Measurements from ENCODE around the gene ITGB6. TPM values are rescaled to one million over a fixed set of nuclear protein-coding genes. Genes with fewer than 3 reads are reported as not detected.

Gene ITGB6
- polyA plus RNA-seq, 2 of the 4 experiments (the other 2 are of a cell fraction) = 4.2 to 5.0 TPM

DNA sequence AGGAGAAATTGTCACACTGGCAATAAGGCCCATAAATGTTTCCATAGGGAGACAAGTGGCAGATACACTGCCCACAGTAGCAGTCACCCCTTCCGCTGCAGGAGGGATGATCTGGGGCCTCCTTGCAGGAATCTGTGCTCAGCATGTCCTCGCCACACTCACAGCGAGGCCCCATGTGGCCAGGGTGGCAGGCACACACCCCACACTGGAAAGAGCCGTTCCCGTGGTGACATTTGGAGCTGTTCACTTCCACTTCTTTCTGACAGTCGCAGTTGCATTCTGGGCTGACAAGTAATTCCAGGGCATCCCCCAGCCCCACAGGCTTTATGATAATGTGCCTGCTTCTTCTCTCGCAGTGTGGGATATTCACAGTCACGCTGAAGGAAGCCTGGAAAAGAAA is 62.6 kb downstream of the ITGB6 start:
- POLR2A ChIA-PET = no interaction called here
- Histone ChIP-seq H3K4me1 (peaks cover 23% of the 10 kb centered on the region), H3K9me3 (no peaks in the 10 kb centered on the region), H3K4me2 (no peak overlapping the region), H3K4me3 (no peak overlapping the region), H3K27ac (no peak overlapping the region)
- no peak for DNase-seq (ENCODE audit: low read depth in 1 of 2, low spot score in 1 of 2)
- ATAC-seq = no peak
- CTCF ChIA-PET = interaction anchor here (0.6 to 1.1 kb wide), 2 partner anchors 36 to 1268 kb away, joined by 3 to 4 read pairs; no protein-coding TSS in a partner anchor
- 91% methylated on average over 8 of the region's 8 CpGs for WGBS (ENCODE audit: missing lambda C conversion rate)
- TF ChIP-seq FOSB (CRISPR knock-in tag; IDR thresholded peaks at IDR 0.05) (no peak), JUN (IDR thresholded peaks at IDR 0.05) (no peak)
- no peak for FAIRE-seq

- ATAC-seq = no peak
- no peaks in the 10 kb centered on the region for H3K4me1 ChIP-seq
- POLR2A ChIA-PET = no interaction called here
- WGBS (ENCODE audit: missing lambda C conversion rate) = 68% methylated on average over 3 of the region's 3 CpGs
- DNase-seq (ENCODE audit: low read depth in 1 of 2, low spot score in 1 of 2) = no peak
- H3K9me3 ChIP-seq = no peaks in the 10 kb centered on the region
- no peak for FAIRE-seq
- no peak overlapping the region for H3K4me3 ChIP-seq
- CTCF ChIA-PET = no interaction called here
- no peak overlapping the region for H3K27ac ChIP-seq
- TF ChIP-seq EP300 (IDR thresholded peaks at IDR 0.05) (no peak), POLR2AphosphoS2 (conservative IDR thresholded peaks at IDR 0.05; ENCODE audit: low read length) (no peak), POLR2A (IDR thresholded peaks at IDR 0.05; ENCODE audit: low read length) (no peak), HOXB5 (CRISPR knock-in tag; IDR thresholded peaks at IDR 0.05) (no peak), ZFP36 (IDR thresholded peaks at IDR 0.05; ENCODE audit: borderline replicate concordance, partially characterized antibody) (no peak), JUN (IDR thresholded peaks at IDR 0.05) (no peak), HEYL (CRISPR knock-in tag; IDR thresholded peaks at IDR 0.05) (no peak), SMC3 (IDR thresholded peaks at IDR 0.05) (no peak), HOXB13 (CRISPR knock-in tag; IDR thresholded peaks at IDR 0.05; ENCODE audit: low read depth) (no peak), ESRRA (IDR thresholded peaks at IDR 0.05; ENCODE audit: borderline replicate concordance, low read length) (no peak), TFCP2L1 (CRISPR knock-in tag; IDR thresholded peaks at IDR 0.05) (no peak), RARB (CRISPR knock-in tag; IDR thresholded peaks at IDR 0.05) (no peak), CHD4 (IDR thresholded peaks at IDR 0.05; ENCODE audit: borderline replicate concordance) (no peak), KDM1A (IDR thresholded peaks at IDR 0.05; ENCODE audit: low read depth) (no peak)
- TF ChIP-seq, protein P1, sequence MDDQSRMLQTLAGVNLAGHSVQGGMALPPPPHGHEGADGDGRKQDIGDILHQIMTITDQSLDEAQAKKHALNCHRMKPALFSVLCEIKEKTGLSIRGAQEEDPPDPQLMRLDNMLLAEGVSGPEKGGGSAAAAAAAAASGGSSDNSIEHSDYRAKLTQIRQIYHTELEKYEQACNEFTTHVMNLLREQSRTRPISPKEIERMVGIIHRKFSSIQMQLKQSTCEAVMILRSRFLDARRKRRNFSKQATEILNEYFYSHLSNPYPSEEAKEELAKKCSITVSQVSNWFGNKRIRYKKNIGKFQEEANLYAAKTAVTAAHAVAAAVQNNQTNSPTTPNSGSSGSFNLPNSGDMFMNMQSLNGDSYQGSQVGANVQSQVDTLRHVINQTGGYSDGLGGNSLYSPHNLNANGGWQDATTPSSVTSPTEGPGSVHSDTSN (IDR thresholded peaks at IDR 0.05) = no peak
- TF ChIP-seq, protein P2, sequence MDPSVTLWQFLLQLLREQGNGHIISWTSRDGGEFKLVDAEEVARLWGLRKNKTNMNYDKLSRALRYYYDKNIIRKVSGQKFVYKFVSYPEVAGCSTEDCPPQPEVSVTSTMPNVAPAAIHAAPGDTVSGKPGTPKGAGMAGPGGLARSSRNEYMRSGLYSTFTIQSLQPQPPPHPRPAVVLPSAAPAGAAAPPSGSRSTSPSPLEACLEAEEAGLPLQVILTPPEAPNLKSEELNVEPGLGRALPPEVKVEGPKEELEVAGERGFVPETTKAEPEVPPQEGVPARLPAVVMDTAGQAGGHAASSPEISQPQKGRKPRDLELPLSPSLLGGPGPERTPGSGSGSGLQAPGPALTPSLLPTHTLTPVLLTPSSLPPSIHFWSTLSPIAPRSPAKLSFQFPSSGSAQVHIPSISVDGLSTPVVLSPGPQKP (IDR thresholded peaks at IDR 0.05; ENCODE audit: low read depth, low read length) = no peak
- TF ChIP-seq, protein P3, sequence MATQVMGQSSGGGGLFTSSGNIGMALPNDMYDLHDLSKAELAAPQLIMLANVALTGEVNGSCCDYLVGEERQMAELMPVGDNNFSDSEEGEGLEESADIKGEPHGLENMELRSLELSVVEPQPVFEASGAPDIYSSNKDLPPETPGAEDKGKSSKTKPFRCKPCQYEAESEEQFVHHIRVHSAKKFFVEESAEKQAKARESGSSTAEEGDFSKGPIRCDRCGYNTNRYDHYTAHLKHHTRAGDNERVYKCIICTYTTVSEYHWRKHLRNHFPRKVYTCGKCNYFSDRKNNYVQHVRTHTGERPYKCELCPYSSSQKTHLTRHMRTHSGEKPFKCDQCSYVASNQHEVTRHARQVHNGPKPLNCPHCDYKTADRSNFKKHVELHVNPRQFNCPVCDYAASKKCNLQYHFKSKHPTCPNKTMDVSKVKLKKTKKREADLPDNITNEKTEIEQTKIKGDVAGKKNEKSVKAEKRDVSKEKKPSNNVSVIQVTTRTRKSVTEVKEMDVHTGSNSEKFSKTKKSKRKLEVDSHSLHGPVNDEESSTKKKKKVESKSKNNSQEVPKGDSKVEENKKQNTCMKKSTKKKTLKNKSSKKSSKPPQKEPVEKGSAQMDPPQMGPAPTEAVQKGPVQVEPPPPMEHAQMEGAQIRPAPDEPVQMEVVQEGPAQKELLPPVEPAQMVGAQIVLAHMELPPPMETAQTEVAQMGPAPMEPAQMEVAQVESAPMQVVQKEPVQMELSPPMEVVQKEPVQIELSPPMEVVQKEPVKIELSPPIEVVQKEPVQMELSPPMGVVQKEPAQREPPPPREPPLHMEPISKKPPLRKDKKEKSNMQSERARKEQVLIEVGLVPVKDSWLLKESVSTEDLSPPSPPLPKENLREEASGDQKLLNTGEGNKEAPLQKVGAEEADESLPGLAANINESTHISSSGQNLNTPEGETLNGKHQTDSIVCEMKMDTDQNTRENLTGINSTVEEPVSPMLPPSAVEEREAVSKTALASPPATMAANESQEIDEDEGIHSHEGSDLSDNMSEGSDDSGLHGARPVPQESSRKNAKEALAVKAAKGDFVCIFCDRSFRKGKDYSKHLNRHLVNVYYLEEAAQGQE (IDR thresholded peaks at IDR 0.05) = no peak
- TF ChIP-seq, protein P4, sequence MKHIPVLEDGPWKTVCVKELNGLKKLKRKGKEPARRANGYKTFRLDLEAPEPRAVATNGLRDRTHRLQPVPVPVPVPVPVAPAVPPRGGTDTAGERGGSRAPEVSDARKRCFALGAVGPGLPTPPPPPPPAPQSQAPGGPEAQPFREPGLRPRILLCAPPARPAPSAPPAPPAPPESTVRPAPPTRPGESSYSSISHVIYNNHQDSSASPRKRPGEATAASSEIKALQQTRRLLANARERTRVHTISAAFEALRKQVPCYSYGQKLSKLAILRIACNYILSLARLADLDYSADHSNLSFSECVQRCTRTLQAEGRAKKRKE (CRISPR knock-in tag; IDR thresholded peaks at IDR 0.05; ENCODE audit: low read depth) = no peak
- no peak overlapping the region for H3K4me2 ChIP-seq
These were observed 67.3 kb downstream of the ITGB6 start for GRCh38 chr2:160132761-160133160.

Data from A549 (cell line).